ENCODE results near the gene ZBTB16.

DNA sequence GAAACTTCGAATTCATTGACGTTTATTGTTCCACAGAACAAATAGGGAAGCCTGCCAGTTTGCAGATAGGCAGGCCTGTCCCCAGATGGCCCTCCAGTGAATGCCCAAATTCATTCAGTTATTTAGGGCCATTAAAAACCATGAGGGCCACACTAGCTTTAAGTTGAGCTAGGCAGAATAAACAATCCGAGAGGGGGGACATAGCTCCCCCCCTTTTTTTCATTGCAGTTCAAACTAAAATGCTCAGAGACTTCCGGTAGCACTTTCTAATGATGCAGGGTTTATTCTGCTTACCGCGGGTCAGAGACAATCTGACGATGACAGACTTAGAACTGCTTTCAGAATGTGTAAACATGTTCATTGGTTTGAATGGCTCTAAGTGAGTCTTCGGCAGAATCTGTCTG lies 72.0 kb downstream of the ZBTB16 start:
- TF ChIP-seq CTCF (optimal IDR thresholded peaks at IDR 0.05 in 1 of 3, IDR thresholded peaks at IDR 0.05 in 1 of 3, conservative IDR thresholded peaks at IDR 0.05 in 1 of 3; ENCODE audit: extremely low read depth in 1 of 3, insufficient read depth in 2 of 3, low read length in 3 of 3): no peak
- TF ChIP-seq EZH2 (IDR thresholded peaks at IDR 0.05; ENCODE audit: low read length): no peak
